HG03039 (cell line): ENCODE results near the gene CA5A.
"Not testable (repeated sequence)": the region's sequence is repeated elsewhere in the genome, so short reads cannot be mapped to it uniquely, and the experiment has no call there.

Source experiments
- ATAC-seq: cut with Tn5 transposase; IDR thresholded peaks from one replicate; pipeline ENCODE4 v1.9.1; 2021; ENCODE audit warnings: mild to moderate bottlenecking, moderate library complexity; ENCODE audit not compliant: unreplicated experiment

The CA5A gene

DNA sequence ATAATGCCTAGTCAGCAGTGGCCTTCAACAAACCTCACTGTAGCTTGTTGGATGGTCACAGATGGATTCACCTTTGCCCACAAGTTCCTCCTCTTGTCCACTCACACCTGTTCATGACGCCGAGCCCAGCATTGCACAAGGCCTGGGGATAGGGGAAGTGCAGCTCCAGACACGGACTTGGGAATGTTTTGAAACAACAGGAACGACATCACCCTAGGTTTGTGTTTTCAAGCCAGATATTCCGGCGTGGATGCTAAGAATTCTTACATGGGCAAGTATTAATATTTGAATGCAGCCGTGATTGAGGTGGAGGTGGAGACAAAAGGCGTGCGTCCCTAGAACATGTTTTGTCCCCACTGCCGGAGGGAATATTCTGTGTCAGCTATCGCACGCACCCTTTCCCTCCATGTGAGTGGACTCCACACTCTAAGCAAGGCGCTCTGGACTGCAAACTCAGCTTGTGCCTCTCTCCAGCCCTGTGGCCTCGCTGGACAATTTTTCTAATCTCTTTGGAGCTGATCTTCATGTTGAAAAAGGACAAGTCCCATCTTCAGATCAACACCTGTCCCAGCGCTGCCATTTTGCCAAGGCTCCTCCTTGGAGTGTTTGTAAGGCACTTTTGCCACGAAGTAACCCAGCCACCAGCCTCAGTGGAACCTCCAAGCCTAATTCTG is 12.9 kb upstream of the CA5A start:
- ATAC-seq, result no peak

DNA sequence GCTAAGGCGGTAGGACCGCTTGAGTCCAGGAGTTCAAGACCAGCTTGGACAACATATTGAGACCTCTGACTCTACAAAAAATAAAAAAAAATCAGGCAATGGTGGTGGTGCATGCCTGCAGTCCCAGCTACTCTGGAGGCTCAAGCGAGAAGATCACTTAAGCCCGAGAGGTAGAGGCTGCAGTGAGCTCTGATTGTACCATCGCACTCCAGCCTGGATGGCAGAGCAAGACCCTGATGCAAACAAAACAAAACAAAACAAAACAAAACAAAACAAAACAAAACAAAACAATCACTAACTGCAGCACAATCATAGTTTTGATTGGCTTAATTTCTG is 12.4 kb upstream of the CA5A start:
- ATAC-seq, result no peak

DNA sequence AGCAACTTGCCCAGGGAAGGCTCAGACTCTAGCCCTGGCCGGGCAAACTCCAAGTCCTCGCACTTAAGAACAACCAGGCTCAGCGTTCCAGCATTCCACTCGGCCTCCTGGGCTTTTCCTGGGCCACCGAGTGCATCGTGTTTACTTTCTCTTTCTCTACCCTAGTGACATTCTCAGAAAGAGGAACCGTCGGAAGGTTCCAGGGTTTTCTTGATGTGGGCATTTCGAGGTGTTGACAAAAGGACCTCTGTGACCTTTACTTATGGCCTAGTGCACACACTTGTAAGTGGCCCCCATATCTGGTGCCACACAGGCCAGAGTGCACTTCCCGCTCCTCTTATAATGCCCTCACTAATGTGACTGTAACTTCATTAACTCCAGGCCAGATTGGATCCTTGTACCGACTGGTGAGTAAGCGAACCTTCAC is 11.8 kb upstream of the CA5A start:
- ATAC-seq, result no peak

DNA sequence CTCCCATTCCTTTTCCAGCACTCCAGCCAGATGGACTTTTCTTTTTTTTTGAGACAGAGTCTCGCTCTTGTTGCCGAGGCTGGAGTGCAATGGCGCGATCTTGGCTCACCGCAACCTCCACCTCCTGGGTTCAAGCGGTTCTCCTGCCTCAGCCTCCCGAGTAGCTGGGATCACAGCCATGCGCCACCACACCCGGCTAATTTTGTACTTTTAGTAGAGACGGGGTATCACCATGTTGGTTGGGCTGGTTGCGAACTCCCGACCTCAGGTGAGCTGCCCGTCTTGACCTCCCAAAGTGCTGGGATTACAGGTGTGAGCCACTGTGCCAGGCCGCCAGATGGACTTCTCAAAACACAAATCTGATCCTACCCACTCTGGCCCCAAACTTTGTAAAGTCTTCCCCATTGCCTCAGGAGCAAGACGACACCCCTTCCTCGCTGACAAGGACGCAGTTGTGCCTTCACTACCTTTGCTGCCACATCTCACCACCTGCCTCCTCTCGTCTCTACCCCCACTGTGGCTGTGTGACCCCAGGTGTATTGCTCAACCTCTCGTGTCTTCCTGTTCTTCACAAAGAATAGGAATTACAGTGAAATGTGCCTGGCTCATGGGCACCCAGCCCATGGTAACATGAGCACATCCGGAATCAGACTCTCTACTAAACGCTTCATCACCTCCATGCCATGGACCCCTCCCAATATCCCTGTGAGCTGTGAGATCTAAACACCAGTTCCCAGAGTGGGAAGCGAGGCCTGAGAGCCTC is 11.2 kb upstream of the CA5A start:
- no peak for ATAC-seq

DNA sequence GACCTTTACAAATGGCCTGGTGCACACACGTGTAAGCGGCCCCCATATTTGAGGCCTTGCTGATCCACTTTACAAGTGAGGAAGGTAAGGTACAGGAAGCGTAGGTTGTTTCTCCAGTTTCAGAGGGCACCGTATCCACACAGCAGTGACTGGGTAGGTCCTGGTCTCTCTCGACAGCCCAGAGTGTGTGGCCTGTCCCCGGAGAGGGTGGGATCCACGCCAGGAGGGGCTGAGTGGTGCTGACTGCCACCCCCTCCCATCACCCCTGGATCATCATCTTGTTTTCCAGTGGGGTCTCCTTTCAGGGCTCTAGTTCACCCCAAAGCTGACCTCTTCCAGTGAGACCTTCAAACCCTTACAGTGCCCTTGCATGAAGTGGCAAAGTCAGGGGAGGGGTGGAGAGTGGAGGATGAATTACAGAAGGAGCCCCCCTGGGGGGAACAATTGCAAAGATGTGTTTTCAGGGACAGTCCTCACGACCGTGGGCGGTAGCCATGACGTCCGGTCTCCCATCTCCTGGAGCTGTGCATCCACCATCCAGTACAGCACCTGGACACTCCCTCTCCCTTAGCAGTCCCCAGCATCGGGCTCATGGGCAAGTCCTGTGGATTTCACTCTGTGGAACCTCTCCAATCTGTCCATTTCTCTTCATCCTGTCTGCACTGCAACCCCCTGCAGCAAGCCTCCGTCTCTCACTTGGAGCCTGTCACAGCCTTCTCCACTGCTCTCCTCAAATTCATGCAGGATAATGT is 10.4 kb upstream of the CA5A start:
- no peak for ATAC-seq

DNA sequence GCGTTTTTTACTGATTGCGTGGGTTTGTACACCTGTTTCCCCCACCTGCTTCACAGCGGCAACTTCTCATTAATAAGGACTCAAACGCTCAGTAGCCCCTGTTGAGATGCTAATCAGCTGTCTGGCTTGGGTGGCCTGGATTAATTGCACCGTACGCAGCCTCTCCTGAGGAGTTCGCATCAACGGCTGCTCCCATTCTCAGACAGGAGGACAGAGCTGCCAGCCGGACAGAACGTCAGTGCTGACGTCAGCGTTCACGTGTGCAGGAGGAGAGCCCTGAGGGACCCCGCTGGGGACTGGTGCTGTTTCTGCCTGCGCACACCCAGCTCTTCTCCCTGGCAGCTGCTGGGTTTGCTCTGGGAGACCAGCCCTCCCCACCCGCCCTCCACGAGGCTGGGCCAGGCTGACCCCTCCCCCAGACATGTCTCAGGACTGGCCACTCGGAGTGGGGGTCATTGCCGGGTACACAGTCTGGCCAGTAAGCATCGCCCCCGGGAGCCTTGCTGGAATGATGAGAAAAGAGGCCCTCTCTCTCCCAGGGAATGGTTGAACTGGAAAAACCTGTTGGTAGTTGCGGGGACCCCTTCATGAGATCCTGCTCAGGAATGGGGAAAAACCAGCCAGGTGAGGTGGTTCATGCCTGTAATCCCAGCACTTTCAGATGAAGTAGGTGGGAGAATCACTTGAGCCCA is 9.2 kb upstream of the CA5A start:
- ATAC-seq, result no peak

DNA sequence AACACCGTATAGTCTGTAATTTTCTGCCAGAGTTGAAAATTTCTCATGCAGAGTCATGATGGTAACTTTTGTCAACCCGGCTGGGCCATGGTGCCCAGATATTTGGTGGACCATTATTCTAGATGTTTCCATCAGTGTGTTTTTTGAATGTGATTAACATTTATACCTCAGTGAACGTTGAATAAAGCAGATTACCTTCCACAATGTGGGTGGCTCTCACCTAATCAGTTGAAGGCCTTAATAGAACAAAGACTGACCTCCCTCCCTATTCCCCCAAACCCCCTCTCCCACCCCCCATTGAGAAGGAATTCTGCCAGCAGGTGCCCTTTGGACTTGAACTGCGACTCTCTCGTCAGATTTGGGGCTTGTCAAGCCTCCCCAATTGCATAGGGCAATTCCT is 6.4 kb upstream of the CA5A start:
- ATAC-seq, result no peak

DNA sequence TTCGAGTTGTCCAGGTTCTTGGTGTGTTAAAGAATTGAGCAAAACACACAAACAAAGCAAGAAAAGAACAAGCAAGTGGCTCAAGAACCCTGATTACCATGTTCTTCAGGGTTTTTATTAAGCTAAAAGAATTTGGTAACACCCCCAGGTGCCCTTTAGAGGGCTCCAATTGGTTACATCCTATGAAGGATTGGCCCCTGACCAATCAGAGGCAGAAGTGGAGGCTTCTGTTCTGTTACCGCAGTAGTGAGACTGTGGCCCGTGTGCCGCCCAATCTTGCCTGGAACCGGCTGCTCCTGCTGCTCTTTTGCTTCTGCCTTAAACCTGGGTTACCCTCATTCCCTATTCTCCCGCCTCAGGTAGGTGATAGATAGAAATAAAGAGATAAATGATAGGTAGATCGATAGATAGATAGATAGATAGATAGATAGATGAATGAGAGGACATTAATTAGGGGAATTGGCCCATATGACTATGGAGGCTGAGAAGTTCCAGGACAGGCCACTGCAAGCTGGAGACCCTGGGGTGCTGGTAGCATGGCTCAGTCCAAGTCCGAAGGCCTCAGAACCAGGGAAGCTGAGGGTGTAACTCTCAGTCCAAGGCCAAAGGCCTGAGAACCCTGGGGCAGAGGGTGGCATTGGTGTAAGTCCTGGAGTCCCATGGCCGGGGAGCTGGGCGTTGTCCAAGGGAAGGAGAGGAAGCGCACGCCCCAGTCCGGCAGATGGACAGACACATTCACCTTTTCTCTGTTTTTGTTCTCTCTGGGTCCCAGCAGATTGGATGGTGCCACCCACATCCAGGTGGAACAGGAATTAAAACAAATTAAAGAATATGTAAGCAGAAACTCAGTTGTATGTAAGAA is 3.5 kb upstream of the CA5A start:
- ATAC-seq, result no peak

DNA sequence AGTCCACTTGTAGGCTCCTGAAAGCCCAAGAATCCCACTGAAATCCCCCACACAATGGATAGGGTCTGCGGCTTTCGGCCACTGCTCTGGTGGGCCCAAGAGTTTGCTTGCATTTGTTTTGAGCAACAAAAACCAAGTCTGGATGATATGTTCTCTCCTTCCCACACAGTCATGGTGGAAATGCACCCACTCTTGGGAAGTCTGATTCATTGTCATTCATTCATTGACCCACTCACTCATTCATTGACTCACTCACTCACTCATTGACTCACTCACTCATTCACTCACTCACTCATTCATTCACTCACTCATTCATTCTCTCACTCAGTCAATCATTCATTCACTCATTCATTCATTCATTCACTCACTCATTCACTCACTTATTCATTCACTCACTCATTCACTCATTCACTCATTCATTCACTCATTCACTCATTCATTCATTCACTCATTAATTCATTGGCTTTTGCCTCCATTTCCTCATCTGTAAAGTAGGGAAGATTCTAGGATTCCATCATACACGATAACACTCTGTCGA is 2.2 kb upstream of the CA5A start:
- no peak for ATAC-seq

DNA sequence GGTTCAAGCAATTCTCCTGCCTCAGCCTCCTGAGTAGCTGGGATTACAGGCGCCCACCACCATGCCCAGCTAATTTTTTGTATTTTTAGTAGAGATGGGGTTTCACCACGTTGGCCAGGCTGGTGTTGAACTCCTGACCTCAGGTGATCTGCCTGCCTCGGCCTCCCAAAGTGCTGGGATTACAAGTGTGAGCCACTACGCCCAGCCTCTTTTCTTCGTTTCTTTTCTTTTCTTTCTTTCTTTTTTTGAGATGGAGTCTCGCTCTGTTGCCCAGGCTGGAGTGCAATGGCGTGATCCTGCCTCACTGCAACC is 858 bp upstream of the CA5A start:
- ATAC-seq, result not testable (repeated sequence)

DNA sequence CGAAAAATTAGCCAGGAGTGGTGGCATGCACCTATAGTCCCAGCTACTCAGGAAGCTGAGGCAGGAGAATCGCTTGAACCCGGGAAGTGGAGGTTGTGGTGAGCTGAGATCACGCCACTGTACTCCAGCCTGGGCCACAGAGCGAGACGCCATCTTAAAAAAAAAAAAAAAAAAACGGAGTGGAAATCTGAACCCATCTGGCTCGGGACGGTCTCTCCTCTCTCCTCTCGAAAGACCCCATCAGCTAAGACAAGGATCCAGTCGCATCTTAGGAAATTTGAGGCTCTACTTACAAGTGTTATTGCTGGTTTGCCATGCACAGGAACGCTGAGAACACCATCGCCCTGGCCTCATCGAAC is 334 bp downstream of the CA5A start:
- ATAC-seq, result not testable (repeated sequence)

DNA sequence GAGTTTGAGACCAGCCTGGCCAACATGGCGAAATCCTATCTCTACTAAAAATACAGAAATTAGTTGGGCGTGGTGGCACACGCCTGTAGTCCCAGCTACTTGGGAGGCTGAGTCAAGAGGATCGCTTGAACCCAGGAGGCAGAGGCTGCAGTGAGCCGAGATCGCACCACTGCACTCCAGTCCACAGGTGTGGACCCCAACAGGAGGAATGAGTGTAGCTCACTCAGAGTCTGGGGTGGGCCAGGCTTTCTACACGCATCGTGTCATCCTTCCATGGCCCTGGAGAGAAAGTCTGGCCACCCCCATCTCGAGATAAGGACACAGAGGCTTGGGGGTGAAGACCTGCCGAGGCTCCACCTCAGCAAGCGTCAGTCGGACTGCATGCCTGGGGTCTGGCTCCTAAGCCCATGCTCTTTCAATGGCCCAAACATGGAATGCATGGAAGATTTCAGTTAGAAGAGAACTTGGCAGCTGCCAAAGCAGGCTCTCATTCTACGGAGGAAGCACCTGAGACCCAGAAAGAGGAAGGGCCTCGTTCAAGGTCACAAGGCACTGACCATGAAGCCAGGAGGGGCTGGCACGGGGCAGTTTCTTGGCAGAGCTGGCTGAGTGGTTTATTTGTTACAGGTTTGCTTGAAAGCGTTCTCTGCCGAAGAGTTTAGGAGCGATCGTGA is 1.4 kb downstream of the CA5A start:
- not testable (repeated sequence) for ATAC-seq

DNA sequence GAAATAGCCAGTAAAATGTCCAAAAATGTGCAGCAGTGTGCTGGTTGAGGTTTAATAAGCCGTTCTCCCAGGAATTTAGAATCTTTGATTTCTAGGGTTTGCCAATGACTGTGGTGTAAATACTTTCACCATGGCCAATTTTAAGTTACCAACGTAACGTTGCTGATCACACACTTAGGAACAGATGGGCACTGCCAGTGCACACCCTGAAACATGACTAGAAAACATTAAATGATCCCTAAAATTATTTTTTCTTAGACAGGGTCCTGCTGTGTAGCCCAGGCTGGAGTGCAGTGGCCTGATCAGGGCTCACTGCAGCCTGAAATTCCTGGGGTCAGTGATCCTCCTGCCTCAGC is 3.2 kb downstream of the CA5A start:
- ATAC-seq, result no peak

DNA sequence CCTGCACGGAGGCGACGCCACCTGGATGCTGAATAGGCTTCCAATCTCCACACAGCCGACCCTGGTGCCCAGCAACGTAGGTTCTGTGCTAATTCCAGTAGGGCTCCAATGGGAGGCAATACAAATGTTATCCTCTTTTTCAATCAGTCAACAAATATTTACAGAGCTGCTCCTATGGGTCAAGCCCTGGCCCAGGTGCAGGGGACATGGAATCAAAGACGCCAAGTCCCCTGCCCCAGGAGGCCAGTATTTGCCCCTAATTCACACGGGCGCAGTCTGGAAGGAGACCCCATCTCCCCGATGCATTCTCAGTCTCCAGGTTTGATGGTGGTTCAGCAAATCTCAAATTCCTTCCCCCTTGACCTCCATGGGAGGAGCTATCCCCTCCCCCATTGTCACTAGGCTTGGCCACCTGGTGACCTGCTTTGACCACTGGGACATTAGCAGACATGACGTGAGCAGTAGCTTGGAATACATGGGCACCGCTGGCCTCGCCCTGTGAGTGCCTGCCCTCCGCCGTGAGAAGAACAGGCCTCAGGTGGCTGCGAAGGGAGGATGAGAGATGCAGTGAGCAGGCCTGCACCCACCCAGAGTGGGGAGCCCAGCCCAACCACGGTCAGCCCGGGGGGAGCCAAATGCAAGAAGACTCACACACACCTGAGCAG is 3.7 kb downstream of the CA5A start:
- ATAC-seq, result not testable (repeated sequence)

DNA sequence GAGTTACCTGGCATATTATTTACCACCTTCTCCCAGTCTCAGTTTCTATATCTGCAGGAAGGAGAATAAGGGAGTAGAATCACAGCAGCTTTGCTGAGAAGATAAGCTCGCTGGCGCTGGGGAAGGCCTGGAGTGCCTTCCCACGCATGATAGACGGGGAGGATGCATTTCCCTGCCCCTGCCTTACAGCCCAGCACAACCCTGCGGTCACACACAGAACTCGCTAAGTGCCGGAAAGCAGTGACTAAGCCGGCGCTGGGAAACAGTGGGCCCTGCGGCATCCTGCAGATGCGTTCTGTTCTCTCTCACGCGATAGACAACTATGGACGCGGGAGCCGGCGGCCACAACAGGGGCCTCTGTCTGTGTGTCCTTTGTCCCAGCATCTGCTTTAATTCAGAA is 4.8 kb downstream of the CA5A start:
- no peak for ATAC-seq

DNA sequence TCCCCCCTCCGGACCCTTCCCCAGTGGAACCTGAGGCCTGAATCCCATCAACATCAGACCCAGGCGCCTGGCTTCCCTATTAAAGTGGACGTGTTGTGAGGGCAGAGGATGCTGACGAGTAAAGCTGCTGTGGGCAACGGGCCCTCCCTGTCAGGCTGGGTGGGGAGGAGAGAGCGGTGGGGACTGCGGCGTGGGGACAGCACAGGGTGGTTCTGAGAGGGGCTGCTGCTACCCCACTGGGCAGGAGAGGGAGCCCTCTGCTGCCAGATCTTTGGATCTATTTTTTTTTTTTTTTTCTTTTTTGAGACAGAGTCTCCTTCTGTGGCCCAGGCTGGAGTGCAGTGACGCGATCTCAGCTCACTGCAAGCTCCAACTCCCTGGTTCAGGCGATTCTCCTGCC is 5.9 kb downstream of the CA5A start:
- ATAC-seq, result no peak

DNA sequence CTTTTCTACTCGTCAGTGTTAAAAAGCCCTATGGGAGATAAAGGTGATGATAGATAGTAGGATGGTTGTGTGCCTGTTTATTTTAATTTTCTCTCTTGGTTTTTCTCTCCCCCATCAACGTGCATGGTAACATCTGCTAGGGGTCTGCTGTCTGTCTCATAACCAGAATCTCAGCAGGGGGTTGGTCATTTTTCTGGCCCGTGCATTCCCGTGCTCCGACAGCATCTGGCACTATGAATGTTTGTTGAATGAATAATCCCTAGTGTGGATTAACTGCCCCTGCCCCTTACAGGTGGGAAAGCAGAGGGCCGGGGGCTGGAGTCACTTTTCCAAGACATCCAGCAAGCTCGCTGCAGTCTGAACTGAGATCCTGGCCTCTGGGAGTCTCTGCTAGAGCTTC is 6.3 kb downstream of the CA5A start:
- ATAC-seq, result no peak

DNA sequence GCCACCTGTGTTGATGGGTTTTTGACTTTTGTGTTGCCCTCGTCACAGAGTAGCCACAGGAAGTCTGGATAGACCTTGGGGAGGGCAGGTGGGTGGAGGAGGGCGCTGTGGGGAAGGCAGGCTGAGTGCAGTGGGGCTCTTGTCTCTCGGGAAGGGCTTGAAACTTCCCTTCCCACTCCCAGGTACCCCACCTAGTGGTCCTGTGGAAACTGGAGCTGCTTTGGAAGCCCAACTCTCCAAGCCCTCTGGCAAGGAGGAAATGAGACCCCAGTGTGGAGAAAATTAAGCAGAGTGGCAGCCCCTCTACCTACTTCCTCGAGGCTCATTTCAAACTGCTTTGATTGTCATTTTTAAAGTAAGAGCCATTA is 9.2 kb downstream of the CA5A start:
- ATAC-seq, result no peak
